Tibial nerve (tissue), 4 donors: ENCODE measurements around the gene FBXW8. TPM values are rescaled to one million over a fixed set of nuclear protein-coding genes. Genes with fewer than 3 reads are reported as not detected.

Experiments used
- DNase-seq, 2 donors: peaks; one replicate each; pipeline ENCODE4 v3.0.0-alpha.2; 2019; ENCODE audit warnings: low spot score in 2 of 2
- H3K27ac ChIP-seq, 4 donors: fragments of 200-600 bp; sonication (generic) in 3 of 4; one replicate each; pipeline ENCODE4 v1.5.1; 2017 to 2019; ENCODE audit warnings: mild to moderate bottlenecking in 1 of 4
- H3K27me3 ChIP-seq, 2 donors: fragments of 200-600 bp; sonication (generic) in 1 of 2; one replicate each; pipeline versions ENCODE4 v1.5.1 to v1.6.0; 2017 to 2019
- H3K36me3 ChIP-seq, 3 donors: fragments of 200-600 bp; sonication (generic); one replicate each; pipeline ENCODE4 v1.5.1; 2018 to 2019
- H3K4me1 ChIP-seq, 4 donors: fragments of 200-600 bp; sonication (generic) in 3 of 4; one replicate each; pipeline ENCODE4 v1.5.1; 2017 to 2019
- H3K4me3 ChIP-seq, 4 donors: fragments of 200-600 bp; sonication (generic) in 3 of 4; one replicate each; pipeline ENCODE4 v1.5.1; 2017 to 2019; ENCODE audit warnings: mild to moderate bottlenecking in 1 of 4, moderate library complexity in 1 of 4
- H3K9me3 ChIP-seq, 4 donors: fragments of 200-600 bp; sonication (generic) in 3 of 4; one replicate each; pipeline ENCODE4 v1.5.1; 2017 to 2019
- CTCF ChIP-seq, 5 experiments: fragments of 200-600 bp in 3 of 5; fragments of 450-650 bp in 2 of 5; sonication (generic) in 3 of 5; IDR thresholded peaks; one replicate each; pipeline ENCODE4 v1.5.1; 2016 to 2019; ENCODE audit warnings: antibody characterized with exemption in 5 of 5, mild to moderate bottlenecking in 3 of 5, moderate library complexity in 2 of 5
- EP300 ChIP-seq, 2 donors: sonication (generic); formaldehyde crosslinking; IDR thresholded peaks; one replicate each; pipeline ENCODE4 v1.6.1; 2017; ENCODE audit warnings: antibody characterized with exemption in 2 of 2, mild to moderate bottlenecking in 1 of 2
- POLR2A ChIP-seq, 2 donors: fragments of 450-650 bp; IDR thresholded peaks; one replicate each; pipeline ENCODE4 v1.6.1; 2017; ENCODE audit warnings: antibody characterized with exemption in 2 of 2, mild to moderate bottlenecking in 2 of 2, moderate library complexity in 2 of 2
- WGBS, 2 donors: methylation state at CpG; one replicate each; pipeline ENCODE4 v1.1.5; 2018; 5-methylcytosine and 5-hydroxymethylcytosine counted together
- total RNA-seq, 4 donors: library from RNA; depleted of rRNA; stranded (reverse); fragments of >200 nt; gene quantifications; one replicate each; pipeline ENCODE4 v1.1.0, GENCODE V29; 2016

Gene FBXW8
- total RNA-seq, 4 donors from 2014 or later = 26.7 to 38.4 (median 29.0) TPM

GRCh38 chr12:117002051-117002817 lies 91.5 kb downstream of the FBXW8 start:
- H3K9me3 ChIP-seq = no peaks in the 10 kb centered on the region
- TF ChIP-seq EP300 (IDR thresholded peaks at IDR 0.05) (no peak), CTCF (IDR thresholded peaks at IDR 0.05) (no peak), POLR2A (IDR thresholded peaks at IDR 0.05) (no peak)
- no peak overlapping the region for H3K27ac ChIP-seq
- DNase-seq = no peak
- no peaks in the 10 kb centered on the region for H3K27me3 ChIP-seq
- H3K4me3 ChIP-seq = no peak overlapping the region
- H3K36me3 ChIP-seq = peaks cover 0 to 57% (median 0%) of the 10 kb centered on the region in 3 donors
- H3K4me1 ChIP-seq = no peaks in the 10 kb centered on the region
- WGBS, 2 donors = 84 to 87% methylated on average over 21 of the region's 21 CpGs

- peaks cover 0 to 55% (median 0%) of the 10 kb centered on the region in 3 donors for H3K36me3 ChIP-seq
- no peaks in the 10 kb centered on the region for H3K9me3 ChIP-seq
- TF ChIP-seq CTCF (IDR thresholded peaks at IDR 0.05) (no peak), POLR2A (IDR thresholded peaks at IDR 0.05) (no peak), EP300 (IDR thresholded peaks at IDR 0.05) (no peak)
- DNase-seq = no peak
- H3K27me3 ChIP-seq = no peaks in the 10 kb centered on the region
- no peaks in the 10 kb centered on the region for H3K4me1 ChIP-seq
- no peak overlapping the region for H3K4me3 ChIP-seq
- 91 to 93% methylated on average over 8 of the region's 8 CpGs for WGBS, 2 donors
- no peak overlapping the region for H3K27ac ChIP-seq
These were observed 93.2 kb downstream of the FBXW8 start for GRCh38 chr12:117003883-117004404.

GRCh38 chr12:117005417-117006046 lies 94.8 kb downstream of the FBXW8 start:
- H3K9me3 ChIP-seq = no peaks in the 10 kb centered on the region
- WGBS, 2 donors = 89 to 93% methylated on average over 11 of the region's 11 CpGs
- no peak overlapping the region for H3K4me3 ChIP-seq
- no peak for DNase-seq
- TF ChIP-seq CTCF (IDR thresholded peaks at IDR 0.05) (no peak), POLR2A (IDR thresholded peaks at IDR 0.05) (no peak), EP300 (IDR thresholded peaks at IDR 0.05) (no peak)
- no peaks in the 10 kb centered on the region for H3K27me3 ChIP-seq
- H3K4me1 ChIP-seq = no peaks in the 10 kb centered on the region
- H3K36me3 ChIP-seq = peaks cover 0 to 63% (median 0%) of the 10 kb centered on the region in 3 donors
- H3K27ac ChIP-seq = no peak overlapping the region

- H3K9me3 ChIP-seq = no peaks in the 10 kb centered on the region
- TF ChIP-seq CTCF (IDR thresholded peaks at IDR 0.05) (no peak), EP300 (IDR thresholded peaks at IDR 0.05) (no peak), POLR2A (IDR thresholded peaks at IDR 0.05) (no peak)
- H3K27ac ChIP-seq = no peak overlapping the region
- DNase-seq = no peak
- WGBS, 2 donors = 85 to 100% methylated on average over 8 of the region's 9 CpGs
- H3K27me3 ChIP-seq = no peaks in the 10 kb centered on the region
- no peak overlapping the region for H3K4me3 ChIP-seq
- H3K36me3 ChIP-seq = peaks cover 0 to 72% (median 0%) of the 10 kb centered on the region in 3 donors
- no peaks in the 10 kb centered on the region for H3K4me1 ChIP-seq
These were observed 95.6 kb downstream of the FBXW8 start for GRCh38 chr12:117006333-117006732.

GRCh38 chr12:117007577-117007976 lies 96.8 kb downstream of the FBXW8 start:
- TF ChIP-seq POLR2A (IDR thresholded peaks at IDR 0.05) (no peak), CTCF (IDR thresholded peaks at IDR 0.05) (no peak), EP300 (IDR thresholded peaks at IDR 0.05) (no peak)
- Histone ChIP-seq H3K27ac (no peak overlapping the region), H3K9me3 (no peaks in the 10 kb centered on the region), H3K4me1 (no peaks in the 10 kb centered on the region), H3K36me3 (peaks cover 0 to 71% (median 0%) of the 10 kb centered on the region in 3 donors), H3K4me3 (no peak overlapping the region), H3K27me3 (no peaks in the 10 kb centered on the region)
- no peak for DNase-seq
- 70 to 77% methylated on average over 8 of the region's 8 CpGs for WGBS, 2 donors
